DOHH2 (cell line): Measurements from ENCODE around the gene MRPL34.

Experiments
- H3F3A ChIP-seq: fragments of 200-600 bp; sonication (generic), shearing (Covaris generic); 2 replicates; pipeline ENCODE4 v1.6.0; 2016; ENCODE audit warnings: antibody characterized with exemption, mild to moderate bottlenecking; ENCODE audit not compliant: control insufficient read depth, insufficient read depth
- H3K27ac ChIP-seq: fragments of 200-600 bp; sonication (generic); 2 replicates; pipeline ENCODE4 v1.5.1; 2014; ENCODE audit warnings: low read depth, mild to moderate bottlenecking, low read length, moderate library complexity
- H3K27me3 ChIP-seq: fragments of 200-600 bp; sonication (generic); 2 replicates; pipeline ENCODE4 v1.6.1; 2014; ENCODE audit warnings: mild to moderate bottlenecking, low read length, mixed read lengths; ENCODE audit not compliant: control insufficient read depth
- H3K36me3 ChIP-seq: fragments of 200-600 bp; sonication (generic); 2 replicates; pipeline ENCODE4 v1.6.1; 2014; ENCODE audit warnings: mild to moderate bottlenecking, low read length, moderate library complexity, mixed read lengths; ENCODE audit not compliant: control insufficient read depth
- H3K4me1 ChIP-seq: fragments of 200-600 bp; sonication (generic); 2 replicates; pipeline ENCODE4 v1.6.1; 2014; ENCODE audit warnings: mild to moderate bottlenecking, low read length, mixed read lengths; ENCODE audit not compliant: control insufficient read depth
- H3K4me2 ChIP-seq: fragments of 200-600 bp; sonication (generic); 2 replicates; pipeline ENCODE4 v1.6.0; 2014; ENCODE audit warnings: mild to moderate bottlenecking, low read length, moderate library complexity
- H3K4me3 ChIP-seq: fragments of 200-600 bp; sonication (generic); 2 replicates; pipeline ENCODE4 v1.5.1; 2014; ENCODE audit warnings: mild to moderate bottlenecking, low read length, mixed read lengths
- H3K79me2 ChIP-seq: fragments of 200-600 bp; sonication (generic); 2 replicates; pipeline ENCODE4 v1.6.1; 2014; ENCODE audit warnings: mild to moderate bottlenecking, low read length, mixed read lengths; ENCODE audit not compliant: control insufficient read depth
- H3K9me2 ChIP-seq: fragments of 200-600 bp; sonication (generic); replicated peaks from 2 replicates; pipeline ENCODE4 v1.6.1; 2014; ENCODE audit warnings: mild to moderate bottlenecking, low read length, mixed read lengths; ENCODE audit not compliant: control insufficient read depth
- H3K9me3 ChIP-seq: fragments of 200-600 bp; sonication (generic); 2 replicates; pipeline ENCODE4 v1.6.1; 2014; ENCODE audit warnings: antibody characterized with exemption, low read length, mixed read lengths; ENCODE audit not compliant: control insufficient read depth, insufficient read depth
- H4K20me1 ChIP-seq: fragments of 200-600 bp; sonication (generic); 2 replicates; pipeline ENCODE4 v1.6.0; 2014; ENCODE audit warnings: low read depth, mild to moderate bottlenecking, antibody characterized with exemption, low read length, moderate library complexity; ENCODE audit not compliant: control insufficient read depth, insufficient read depth
- EZH2phosphoT487 ChIP-seq: fragments of 200-600 bp; sonication (generic); IDR thresholded peaks from 2 replicates; pipeline ENCODE4 v1.6.1; 2017; ENCODE audit warnings: borderline replicate concordance, mild to moderate bottlenecking, antibody characterized with exemption, low read length, moderate library complexity, mixed read lengths
- TF ChIP-seq, protein P1 (sequence below): fragments of 200-600 bp; sonication (generic); IDR thresholded peaks from one replicate; pipeline ENCODE4 v1.5.1; 2014; ENCODE audit warnings: antibody characterized with exemption, mild to moderate bottlenecking, low read depth, low read length; ENCODE audit not compliant: poor library complexity, severe bottlenecking

The MRPL34 gene

DNA sequence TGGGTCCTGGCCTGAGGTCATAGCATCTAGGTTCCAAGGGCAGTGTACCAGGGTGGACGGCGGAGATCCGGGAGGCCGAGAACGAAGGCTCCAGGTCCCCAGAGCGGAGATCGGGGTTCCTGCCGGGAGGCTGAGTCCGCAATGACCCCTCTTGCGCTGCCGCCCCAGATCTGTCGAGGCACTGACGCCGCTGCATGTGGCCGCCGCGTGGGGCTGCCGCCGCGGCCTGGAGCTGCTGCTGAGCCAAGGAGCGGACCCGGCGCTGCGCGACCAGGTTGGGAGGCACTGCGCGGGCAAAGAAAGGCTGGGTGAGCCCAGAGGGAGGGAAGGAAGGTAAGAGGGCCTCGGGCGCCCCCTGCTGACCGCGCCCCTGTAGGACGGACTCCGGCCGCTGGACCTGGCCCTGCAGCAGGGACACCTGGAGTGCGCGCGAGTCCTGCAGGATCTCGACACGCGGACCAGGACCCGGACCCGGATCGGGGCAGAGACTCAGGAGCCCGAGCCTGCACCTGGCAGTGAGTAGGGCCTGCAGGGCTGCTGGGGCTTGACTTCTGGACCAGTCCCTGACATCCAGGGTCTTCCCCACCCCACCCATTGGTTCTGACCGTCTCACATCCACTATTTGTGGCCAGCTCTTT, 23.1 kb upstream of the MRPL34 start:
- no peaks in the 10 kb centered on the region for H3K9me2 ChIP-seq
- no peaks in the 10 kb centered on the region for H3K9me3 ChIP-seq
- no peaks in the 10 kb centered on the region for H3K27me3 ChIP-seq
- H3K36me3 ChIP-seq: peaks cover 60% of the 10 kb centered on the region
- TF ChIP-seq, protein P1, sequence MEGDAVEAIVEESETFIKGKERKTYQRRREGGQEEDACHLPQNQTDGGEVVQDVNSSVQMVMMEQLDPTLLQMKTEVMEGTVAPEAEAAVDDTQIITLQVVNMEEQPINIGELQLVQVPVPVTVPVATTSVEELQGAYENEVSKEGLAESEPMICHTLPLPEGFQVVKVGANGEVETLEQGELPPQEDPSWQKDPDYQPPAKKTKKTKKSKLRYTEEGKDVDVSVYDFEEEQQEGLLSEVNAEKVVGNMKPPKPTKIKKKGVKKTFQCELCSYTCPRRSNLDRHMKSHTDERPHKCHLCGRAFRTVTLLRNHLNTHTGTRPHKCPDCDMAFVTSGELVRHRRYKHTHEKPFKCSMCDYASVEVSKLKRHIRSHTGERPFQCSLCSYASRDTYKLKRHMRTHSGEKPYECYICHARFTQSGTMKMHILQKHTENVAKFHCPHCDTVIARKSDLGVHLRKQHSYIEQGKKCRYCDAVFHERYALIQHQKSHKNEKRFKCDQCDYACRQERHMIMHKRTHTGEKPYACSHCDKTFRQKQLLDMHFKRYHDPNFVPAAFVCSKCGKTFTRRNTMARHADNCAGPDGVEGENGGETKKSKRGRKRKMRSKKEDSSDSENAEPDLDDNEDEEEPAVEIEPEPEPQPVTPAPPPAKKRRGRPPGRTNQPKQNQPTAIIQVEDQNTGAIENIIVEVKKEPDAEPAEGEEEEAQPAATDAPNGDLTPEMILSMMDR: peak; percentile 92
- TF ChIP-seq EZH2phosphoT487: no peak
- peaks cover 13% of the 10 kb centered on the region; the same call in 1 of the 2 replicates for H4K20me1 ChIP-seq
- H3K79me2 ChIP-seq: peaks cover 33% of the 10 kb centered on the region
- peaks cover 38% of the 10 kb centered on the region for H3K4me1 ChIP-seq
- H3F3A ChIP-seq: peaks cover 24% of the 10 kb centered on the region
- peak overlapping the region; percentile 80 for H3K4me2 ChIP-seq
- peak overlapping the region; percentile 85 for H3K4me3 ChIP-seq
- peak overlapping the region; percentile 92 for H3K27ac ChIP-seq

DNA sequence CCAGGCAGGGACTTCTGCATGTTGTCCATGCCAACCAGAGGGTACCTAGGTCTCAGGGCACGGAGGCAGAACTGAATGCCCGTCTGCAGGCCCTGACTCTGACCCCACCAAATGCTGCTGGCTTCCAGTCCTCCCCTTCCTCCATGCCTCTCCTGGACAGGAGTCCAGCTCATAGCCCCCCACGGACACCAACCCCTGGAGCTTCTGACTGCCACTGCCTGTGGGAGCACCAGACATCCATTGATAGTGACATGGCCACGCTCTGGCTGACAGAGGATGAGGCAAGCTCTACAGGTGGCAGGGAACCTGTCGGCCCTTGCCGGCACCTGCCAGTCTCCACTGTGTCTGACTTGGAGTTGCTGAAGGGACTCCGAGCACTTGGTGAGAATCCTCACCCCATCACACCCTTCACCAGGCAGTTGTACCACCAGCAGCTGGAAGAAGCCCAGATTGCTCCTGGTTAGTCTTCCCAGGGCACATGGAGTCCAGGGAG, 22.1 kb upstream of the MRPL34 start:
- H3K9me3 ChIP-seq: no peaks in the 10 kb centered on the region
- H3K27ac ChIP-seq: no peak overlapping the region
- TF ChIP-seq, protein P1: no peak
- TF ChIP-seq EZH2phosphoT487: no peak
- H3K9me2 ChIP-seq: no peaks in the 10 kb centered on the region
- H3K79me2 ChIP-seq: peaks cover 33% of the 10 kb centered on the region
- H3K4me1 ChIP-seq: peaks cover 38% of the 10 kb centered on the region
- H4K20me1 ChIP-seq: peaks cover 13% of the 10 kb centered on the region; the same call in 1 of the 2 replicates
- peaks cover 29% of the 10 kb centered on the region for H3F3A ChIP-seq
- H3K4me3 ChIP-seq: no peak overlapping the region
- peaks cover 58% of the 10 kb centered on the region for H3K36me3 ChIP-seq
- no peaks in the 10 kb centered on the region for H3K27me3 ChIP-seq
- H3K4me2 ChIP-seq: peak overlapping the region; percentile 80; the same call in 1 of the 2 replicates

DNA sequence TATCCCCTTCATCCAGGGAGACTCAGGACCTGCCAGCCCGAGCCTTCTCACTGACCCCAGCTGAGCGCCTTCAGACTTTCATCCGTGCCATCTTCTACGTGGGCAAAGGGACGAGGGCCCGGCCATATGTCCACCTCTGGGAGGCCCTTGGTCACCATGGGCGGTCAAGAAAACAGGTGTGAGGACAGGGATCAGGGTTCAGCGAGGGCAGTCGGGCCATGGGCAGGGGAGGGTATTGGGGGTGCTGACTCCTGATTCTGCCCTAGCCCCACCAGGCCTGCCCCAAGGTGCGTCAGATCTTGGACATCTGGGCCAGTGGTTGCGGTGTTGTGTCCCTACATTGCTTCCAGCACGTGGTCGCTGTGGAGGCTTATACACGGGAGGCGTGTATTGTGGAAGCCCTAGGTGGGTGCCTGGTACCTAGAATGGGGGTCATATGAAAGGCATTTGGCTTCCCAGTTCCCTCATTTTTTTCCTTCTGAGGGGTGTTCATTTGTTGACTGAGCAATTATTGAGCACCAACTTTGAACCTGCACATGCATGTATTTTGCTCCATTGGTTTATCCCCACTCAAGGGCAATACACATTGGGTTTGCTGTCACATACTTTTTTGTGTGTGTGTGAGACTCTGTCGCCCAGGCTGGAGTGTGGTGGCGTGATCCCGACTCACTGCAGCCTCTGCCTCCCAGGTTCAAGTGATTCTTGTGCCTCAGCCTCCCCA, 20.1 kb upstream of the MRPL34 start:
- TF ChIP-seq EZH2phosphoT487: no peak
- TF ChIP-seq, protein P1: no peak

More for the DNA sequence above, 20.1 kb upstream of the MRPL34 start:
- Histone ChIP-seq H3K4me3 (no peak overlapping the region), H3F3A (peaks cover 19% of the 10 kb centered on the region), H3K27me3 (no peaks in the 10 kb centered on the region), H3K9me2 (no peaks in the 10 kb centered on the region), H3K9me3 (no peaks in the 10 kb centered on the region), H3K4me2 (no peak overlapping the region), H3K4me1 (peaks cover 20% of the 10 kb centered on the region), H3K36me3 (peaks cover 43% of the 10 kb centered on the region), H4K20me1 (peaks cover 13% of the 10 kb centered on the region; the same call in 1 of the 2 replicates), H3K27ac (no peak overlapping the region), H3K79me2 (peaks cover 33% of the 10 kb centered on the region)
